HUDEP-2 (cell line): ENCODE data around the gene TXNDC11.

Source experiments
- DNase-seq, 76 experiments: peaks; one replicate each; lab custom pipeline; 2025; ENCODE audit not compliant: unreplicated experiment in 76 of 76; lab: John Stamatoyannopoulos, UW

The TXNDC11 gene

DNA sequence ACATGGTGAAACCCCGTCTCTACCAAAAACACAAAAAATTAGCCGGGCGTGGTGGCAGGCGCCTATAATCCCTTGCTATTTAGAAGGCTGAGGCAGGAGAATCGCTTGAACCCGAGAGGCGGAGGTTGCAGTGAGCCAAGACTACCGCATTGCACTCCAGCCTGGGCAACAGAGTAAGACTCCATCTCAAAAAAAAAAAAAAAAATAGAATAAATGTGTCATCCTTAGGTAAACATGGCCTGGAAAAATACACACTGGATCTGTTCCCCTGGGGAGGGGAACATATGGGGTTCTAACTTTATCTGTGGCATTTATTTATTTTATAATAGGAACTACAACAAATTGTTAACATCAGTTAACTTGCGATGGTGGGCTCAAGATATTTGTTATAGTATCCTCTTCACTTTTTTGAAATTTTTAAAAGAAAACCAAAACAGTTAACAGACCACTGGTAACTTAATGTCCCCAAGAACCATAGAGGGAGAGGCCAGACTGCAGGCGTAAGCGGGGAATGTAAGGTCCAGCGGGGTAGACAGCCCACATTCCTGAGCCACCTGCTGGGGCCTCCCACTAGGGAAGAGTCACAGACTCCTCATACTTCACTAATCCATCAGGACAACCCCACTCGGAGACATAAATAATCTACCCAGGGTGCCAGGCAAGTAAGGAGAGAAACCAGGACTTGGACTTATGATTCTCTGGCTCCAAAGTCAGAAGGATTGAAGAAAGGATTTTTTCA is 12.5 kb upstream of the TXNDC11 start:
- DNase-seq, result no peak

GRCh38 chr16:11752856-11753255 is 10.2 kb upstream of the TXNDC11 start:
- DNase-seq, result no peak

GRCh38 chr16:11750056-11750455 is 7.4 kb upstream of the TXNDC11 start:
- no peak for DNase-seq

DNA sequence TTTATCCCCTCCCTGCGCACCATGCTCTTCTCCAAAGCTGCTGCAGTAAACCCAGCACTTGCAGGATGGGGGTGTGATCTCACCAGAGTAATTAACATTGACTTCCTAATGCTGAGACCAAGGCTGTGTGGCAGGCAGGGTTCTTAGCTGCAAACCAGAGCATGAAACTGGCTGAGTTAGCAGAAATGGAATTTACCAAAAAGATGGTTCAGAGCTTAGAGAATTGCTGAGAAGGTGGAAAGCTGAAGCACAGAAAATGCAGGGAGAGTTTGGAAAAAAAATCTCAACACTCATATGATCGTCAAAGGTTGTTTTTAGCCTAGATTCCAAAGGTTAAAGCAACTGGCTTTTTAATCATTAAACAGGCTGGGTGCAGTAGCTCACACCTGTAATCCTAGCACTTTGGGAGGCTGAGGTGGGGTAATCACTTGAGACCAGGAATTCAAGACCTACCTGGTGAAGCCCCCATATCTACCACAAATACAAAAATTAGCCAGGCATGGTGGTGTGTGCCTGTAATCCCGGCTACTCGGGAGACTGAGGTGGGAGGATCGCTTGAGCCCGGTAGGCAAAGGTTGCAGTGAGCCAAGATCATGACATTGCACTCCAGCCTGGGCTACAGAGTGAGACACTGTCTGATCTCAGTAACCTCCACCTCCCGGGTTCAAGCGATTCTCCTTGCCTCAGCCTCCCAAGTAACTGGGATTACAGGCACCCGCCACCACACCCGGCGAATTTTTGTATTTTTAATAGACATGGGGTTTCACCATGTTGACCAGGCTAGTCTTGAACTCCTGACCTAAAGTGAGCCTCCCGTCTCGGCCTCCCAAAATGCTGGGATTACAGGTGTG is 6.0 kb upstream of the TXNDC11 start:
- no peak for DNase-seq

DNA sequence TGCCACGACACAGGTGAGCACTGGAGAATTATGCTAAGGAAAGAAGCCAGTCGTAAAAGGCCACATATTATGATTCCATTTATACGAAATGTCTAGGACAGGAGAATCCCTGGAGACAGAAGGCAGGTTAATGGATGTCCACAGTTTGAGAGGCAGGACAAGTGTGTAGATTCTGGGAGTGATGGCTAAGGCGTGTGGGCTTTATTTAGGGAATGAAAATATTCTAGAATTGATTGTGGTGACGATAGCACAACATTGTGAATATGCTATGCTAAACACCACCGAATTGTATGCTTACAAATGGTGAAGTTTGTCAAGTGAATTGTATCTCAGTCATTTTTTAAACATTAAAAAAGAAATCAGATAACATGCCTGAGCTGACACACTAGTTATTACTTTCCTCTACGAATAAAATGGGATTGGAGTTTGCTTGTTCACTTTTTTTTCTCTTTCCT is 5.3 kb upstream of the TXNDC11 start:
- no peak for DNase-seq

- no peak for DNase-seq
Observed at GRCh38 chr16:11744075-11744470, 1.4 kb upstream of the TXNDC11 start.

DNA sequence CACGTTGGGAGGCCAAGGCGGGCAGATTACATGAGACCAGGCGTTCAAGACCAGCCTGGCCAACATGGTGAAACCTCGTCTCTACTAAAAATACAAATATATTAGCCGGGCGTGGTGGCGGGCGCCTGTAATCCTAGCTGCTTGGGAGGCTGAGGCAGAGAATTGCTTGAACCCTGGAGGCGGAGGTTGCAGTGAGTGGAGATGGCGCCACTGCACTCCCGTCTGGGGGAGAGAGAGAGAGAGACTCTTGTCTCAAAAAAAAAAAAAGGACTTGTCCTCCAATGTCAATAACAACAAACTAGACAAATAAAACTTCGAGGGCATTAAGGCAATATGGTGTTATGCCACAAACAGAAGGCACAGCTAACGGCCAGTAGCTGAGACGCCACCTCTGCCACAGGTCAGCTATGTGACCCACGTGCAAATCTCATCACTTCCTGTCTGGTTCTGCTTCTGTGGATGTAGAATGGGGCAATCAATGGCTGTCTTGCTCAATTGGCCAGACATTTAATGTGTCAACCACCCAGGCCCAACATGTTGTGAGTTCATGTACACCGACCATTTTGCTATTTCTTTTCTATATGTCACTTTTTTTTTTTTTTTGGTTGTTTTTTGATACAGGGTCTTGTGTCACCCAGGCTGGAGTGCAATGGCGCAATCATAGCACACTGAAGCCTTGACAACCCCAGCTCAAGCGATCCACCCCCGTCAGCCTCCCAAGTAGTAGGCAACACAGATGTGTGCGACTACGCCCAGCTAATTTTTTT is 834 bp upstream of the TXNDC11 start:
- DNase-seq, result peak in 4 of 76 experiments; percentile 4 to 48 (median 18)

DNA sequence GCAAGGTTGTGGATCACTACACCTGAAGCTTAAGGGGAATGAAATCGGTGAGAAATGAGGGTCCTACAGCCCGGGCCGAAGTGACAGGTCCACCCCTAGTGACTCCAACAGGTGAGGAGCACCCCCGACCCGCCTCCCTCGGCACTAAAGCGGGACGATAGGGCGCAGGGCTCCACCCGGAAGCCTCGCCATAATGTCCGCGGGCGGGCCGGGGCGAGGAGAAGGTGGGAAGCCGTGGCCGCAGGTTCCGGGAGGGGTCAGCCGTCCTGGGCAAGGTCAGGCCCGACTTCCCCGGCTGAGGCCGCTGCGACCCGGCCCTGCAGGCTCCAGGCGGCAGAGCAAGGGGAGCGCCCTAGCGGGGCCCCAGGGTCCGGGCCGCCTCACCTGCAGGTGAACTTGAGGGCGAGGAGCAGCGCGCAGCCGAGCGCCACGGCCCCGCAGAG is 543 bp downstream of the TXNDC11 start:
- DNase-seq, result peak in 22 of 76 experiments; percentile 4 to 58 (median 33)

- no peak for DNase-seq
Observed at GRCh38 chr16:11740567-11740966, 2.1 kb downstream of the TXNDC11 start.

DNA sequence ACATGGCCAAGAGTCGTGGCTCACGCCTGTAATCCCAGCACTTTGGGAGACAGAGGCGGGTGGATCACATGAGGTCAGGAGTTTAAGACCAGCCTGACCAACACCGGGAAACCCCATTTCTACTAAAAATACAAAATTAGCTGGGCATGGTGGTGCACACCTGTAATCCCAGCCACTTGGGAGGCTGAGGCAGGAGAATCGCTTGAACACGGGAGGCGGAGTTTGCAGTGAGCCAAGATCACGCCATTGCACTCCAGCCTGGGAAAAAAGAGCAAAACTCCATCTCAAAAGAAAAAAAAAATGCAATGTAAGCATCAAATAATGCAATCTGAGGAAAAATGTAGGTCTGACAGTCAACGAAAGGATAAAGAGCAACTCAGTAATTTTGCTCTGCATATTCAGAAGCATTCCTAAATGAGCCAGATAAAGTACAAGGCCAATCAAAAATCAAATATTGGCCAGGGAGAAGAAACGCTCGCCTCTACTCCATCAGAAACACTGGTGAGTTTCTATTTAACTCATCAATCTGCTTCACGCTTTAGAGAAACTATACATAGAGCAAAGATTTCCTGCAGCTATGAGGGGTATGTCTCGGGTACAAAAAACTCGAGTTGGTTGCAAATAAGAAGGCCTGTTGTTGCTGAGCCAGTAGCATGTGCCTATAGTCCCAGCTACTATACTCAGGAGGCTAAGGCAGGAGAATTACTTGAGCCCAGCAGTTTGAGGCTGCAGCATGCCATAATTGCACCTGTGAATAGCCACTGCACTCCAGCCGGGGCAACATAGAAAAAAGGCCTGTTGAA is 3.7 kb downstream of the TXNDC11 start:
- no peak for DNase-seq

- no peak for DNase-seq
Observed at GRCh38 chr16:11737713-11738112, 4.9 kb downstream of the TXNDC11 start.

- no peak for DNase-seq
Observed at GRCh38 chr16:11736903-11737302, 5.8 kb downstream of the TXNDC11 start.

DNA sequence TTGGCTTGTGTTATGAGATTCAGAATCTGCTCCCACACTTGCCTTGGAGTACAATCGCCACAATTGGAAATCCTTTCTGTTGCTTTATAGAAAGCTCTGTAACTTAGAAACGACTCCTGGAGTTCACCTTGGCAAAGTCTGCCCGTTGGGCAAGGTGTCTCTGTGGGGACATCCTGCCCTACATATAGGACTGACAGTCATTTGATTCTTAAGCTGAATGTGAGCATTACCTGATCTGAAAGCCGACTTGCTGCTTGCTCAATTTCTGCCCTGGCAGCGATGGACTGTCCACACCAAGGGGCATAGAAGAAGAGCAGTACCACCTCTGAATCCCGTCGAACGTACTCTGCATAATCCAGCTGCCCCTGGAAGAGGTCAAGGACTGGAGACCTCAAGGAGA is 6.9 kb downstream of the TXNDC11 start:
- no peak for DNase-seq

- DNase-seq, result no peak
Observed at GRCh38 chr16:11734653-11735043, 8.0 kb downstream of the TXNDC11 start.

DNA sequence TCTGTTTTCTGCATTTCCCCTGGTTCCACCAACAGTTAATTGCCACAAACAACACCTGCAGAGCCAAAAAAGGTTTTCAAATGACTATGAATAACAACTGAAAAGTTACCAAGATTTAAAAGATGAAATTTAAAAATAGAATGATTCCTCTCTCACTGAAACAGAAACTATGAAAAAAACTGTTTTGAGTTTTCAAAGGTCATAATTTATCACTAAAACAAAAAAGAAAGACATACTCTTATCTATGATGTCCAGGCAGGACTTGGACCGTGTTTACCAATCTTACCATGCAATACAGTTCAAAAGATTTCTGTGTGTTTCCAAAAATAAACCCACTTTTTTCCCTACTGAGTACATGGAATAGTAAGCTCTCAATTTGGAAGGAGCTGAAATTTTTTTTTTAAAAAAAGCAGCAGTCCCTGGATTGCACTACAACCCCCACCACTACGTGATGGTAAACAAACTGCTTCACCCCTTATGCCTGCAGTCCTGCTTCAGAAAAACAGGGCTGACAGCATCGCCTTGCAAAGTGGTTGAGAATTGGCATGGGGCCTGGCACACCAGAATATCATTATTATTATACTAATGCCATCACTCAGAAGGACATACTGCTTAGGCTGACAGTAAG is 8.5 kb downstream of the TXNDC11 start:
- DNase-seq, result peak in 10 of 76 experiments; percentile 3 to 41 (median 11)

DNA sequence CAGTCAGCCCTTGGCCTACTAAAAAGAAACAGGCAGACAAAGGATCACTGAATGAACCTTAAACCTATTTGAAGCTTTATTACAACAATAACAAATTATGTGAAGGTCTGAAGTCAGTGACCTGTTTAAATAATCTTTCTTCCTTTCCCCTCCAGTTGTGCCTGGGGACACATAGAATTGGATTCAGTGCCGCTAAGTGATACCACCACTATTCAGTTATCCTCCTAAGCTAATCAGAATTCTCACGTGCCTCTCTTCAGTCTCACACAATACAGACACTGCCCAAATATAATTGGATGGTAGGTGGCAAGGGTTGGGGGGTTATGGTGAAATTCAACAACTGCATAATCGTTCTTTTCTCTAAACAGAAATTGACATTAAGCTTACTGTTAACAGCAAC is 11.4 kb downstream of the TXNDC11 start:
- DNase-seq, result no peak

DNA sequence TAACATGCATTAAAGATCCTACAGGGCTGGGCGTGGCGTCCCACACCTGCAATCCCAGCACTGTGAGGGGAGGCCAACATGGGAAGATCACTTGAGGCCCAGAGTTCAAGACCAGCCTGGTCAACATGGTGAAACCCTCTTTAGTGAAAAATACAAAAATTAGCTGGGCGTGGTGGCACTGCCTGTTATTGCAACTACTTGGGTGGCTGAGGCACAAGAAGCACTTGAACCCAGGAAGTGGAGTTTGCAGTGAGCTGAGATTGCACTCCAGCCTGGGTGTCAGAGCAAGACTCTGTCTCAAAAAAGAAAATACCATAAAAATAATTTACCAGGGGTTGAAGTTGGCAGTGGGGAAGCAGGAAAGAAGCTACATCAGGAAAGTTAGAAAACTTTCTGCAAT is 12.9 kb downstream of the TXNDC11 start:
- DNase-seq, result no peak

- DNase-seq, result peak in 4 of 76 experiments; percentile 2 to 20 (median 13)
Observed at GRCh38 chr16:11727796-11728543, 14.7 kb downstream of the TXNDC11 start.

DNA sequence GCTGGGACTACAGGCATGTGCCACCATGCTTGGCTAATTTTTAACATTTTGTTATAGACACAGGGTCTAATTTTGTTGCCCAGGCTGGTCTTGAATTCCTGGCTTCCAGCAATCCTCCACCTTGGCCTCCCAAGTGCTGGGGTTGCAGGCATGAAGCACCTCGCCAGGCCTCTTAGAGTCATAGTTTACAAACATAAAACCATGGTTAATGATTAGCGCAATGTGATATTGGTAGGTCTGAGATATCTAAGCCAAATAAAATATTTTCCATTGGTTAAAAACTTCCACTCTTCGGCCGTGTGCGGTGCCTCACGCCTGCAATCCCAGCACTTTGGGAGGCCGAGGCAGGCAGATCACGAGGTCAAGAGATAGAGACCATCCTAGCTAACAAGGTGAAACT is 16.6 kb downstream of the TXNDC11 start:
- no peak for DNase-seq
